ENCODE results near the gene ZNF541. TPM values are rescaled to one million over a fixed set of nuclear protein-coding genes. Genes with fewer than 3 reads are reported as not detected.
"Not testable (repeated sequence)": the region's sequence is repeated elsewhere in the genome, so short reads cannot be mapped to it uniquely, and the experiment has no call there.

The ZNF541 gene
- total RNA-seq, 4 donors from 2014 or later = 0.16 TPM; not detected in 3

GRCh38 chr19:47595944-47596343 lies 23.0 kb upstream of the ZNF541 start:
- H3K4me1 ChIP-seq = peaks cover 5 to 22% (median 18%) of the 10 kb centered on the region in 4 donors
- in situ Hi-C loops (cut with MboI; ENCODE audit: low pct_ligation_motif_present in 1 of 4, low pct_unique_long_range_greater_than_20kb in 1 of 4, low sequenced_read_pairs in 3 of 4) = no loop called here
- DNase-seq = no peak
- no peaks in the 10 kb centered on the region for H3K27me3 ChIP-seq
- no peak overlapping the region for H3K27ac ChIP-seq
- no peak overlapping the region for H3K4me3 ChIP-seq
- intact Hi-C loops (cut with DNase I; ENCODE audit: low total_unique reads) = loop anchor here (10.0 kb wide), 1 partner anchor 51 kb away; no protein-coding TSS in a partner anchor
- 63 to 68% methylated on average over 5 to 6 of the region's 6 CpGs for WGBS, 2 donors (ENCODE audit: low coverage in 1 of 2)
- TF ChIP-seq CTCF (IDR thresholded peaks at IDR 0.05) = no peak
- TF ChIP-seq POLR2A (IDR thresholded peaks at IDR 0.05) = no peak
- TF ChIP-seq POLR2AphosphoS5 (IDR thresholded peaks at IDR 0.05) = no peak
- no peak for TF ChIP-seq EP300 (IDR thresholded peaks at IDR 0.05; ENCODE audit: low read depth)
- no peaks in the 10 kb centered on the region for H3K36me3 ChIP-seq
- no peaks in the 10 kb centered on the region for H3K9me3 ChIP-seq

GRCh38 chr19:47593860-47594259 lies 20.9 kb upstream of the ZNF541 start:
- no peak for TF ChIP-seq POLR2AphosphoS5 (IDR thresholded peaks at IDR 0.05)
- no peak for TF ChIP-seq EP300 (IDR thresholded peaks at IDR 0.05; ENCODE audit: low read depth)
- TF ChIP-seq POLR2A (IDR thresholded peaks at IDR 0.05) = no peak
- no peak for TF ChIP-seq CTCF (IDR thresholded peaks at IDR 0.05)

GRCh38 chr19:47589824-47590223 lies 16.9 kb upstream of the ZNF541 start:
- Histone ChIP-seq H3K27ac (no peak overlapping the region), H3K36me3 (no peaks in the 10 kb centered on the region), H3K9me3 (peaks cover 5 to 10% of the 10 kb centered on the region in 2 donors), H3K27me3 (no peaks in the 10 kb centered on the region), H3K4me1 (no peaks in the 10 kb centered on the region), H3K4me3 (no peak overlapping the region)
- no peak for TF ChIP-seq POLR2A (IDR thresholded peaks at IDR 0.05)
- TF ChIP-seq CTCF (IDR thresholded peaks at IDR 0.05) = no peak
- TF ChIP-seq EP300 (IDR thresholded peaks at IDR 0.05; ENCODE audit: low read depth) = no peak
- no peak for TF ChIP-seq POLR2AphosphoS5 (IDR thresholded peaks at IDR 0.05)
- intact Hi-C loops (cut with DNase I; ENCODE audit: low total_unique reads) = loop anchor here (10.0 kb wide), 1 partner anchor 45 kb away; no protein-coding TSS in a partner anchor
- WGBS, 2 donors (ENCODE audit: low coverage in 1 of 2) = 50 to 60% methylated on average over 7 of the region's 7 CpGs
- in situ Hi-C loops (cut with MboI; ENCODE audit: low pct_ligation_motif_present in 1 of 4, low pct_unique_long_range_greater_than_20kb in 1 of 4, low sequenced_read_pairs in 3 of 4) = no loop called here
- DNase-seq = no peak

More at GRCh38 chr19:47593860-47594259, 20.9 kb upstream of the ZNF541 start:
- WGBS, 2 donors (ENCODE audit: low coverage in 1 of 2) = 94 to 96% methylated on average over 4 to 6 of the region's 6 CpGs
- H3K9me3 ChIP-seq = no peaks in the 10 kb centered on the region
- no peaks in the 10 kb centered on the region for H3K36me3 ChIP-seq
- intact Hi-C loops (cut with DNase I; ENCODE audit: low total_unique reads) = loop anchor here (10.0 kb wide), 1 partner anchor 49 kb away; no protein-coding TSS in a partner anchor
- in situ Hi-C loops (cut with MboI; ENCODE audit: low pct_ligation_motif_present in 1 of 4, low pct_unique_long_range_greater_than_20kb in 1 of 4, low sequenced_read_pairs in 3 of 4) = no loop called here
- peaks cover 0 to 8% (median 6%) of the 10 kb centered on the region in 4 donors for H3K4me1 ChIP-seq
- H3K27me3 ChIP-seq = no peaks in the 10 kb centered on the region
- no peak for DNase-seq
- no peak overlapping the region for H3K27ac ChIP-seq
- H3K4me3 ChIP-seq = no peak overlapping the region

DNA sequence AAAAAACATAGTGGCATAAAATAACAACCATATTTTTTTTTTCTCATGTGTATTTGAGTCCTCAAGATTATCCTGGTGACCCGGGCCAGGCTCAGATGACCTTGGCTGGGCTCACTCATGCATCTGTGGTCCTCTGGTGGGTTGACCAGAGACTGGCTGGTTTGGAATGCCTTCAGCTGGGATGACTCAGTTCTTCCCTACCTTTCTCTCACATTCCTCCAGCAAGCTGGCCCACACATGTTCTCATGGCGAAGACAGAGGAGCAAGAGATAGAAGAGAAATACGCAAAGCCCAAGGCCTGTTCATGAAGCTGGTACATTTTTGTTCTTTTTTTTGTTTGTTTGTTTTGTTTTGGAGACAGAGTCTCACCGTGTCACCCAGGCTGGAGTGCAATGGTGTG lies 14.3 kb upstream of the ZNF541 start:
- DNase-seq = no peak
- Histone ChIP-seq H3K4me1 (no peaks in the 10 kb centered on the region), H3K4me3 (no peak overlapping the region), H3K36me3 (no peaks in the 10 kb centered on the region), H3K9me3 (peaks cover 5 to 10% of the 10 kb centered on the region in 2 donors), H3K27me3 (no peaks in the 10 kb centered on the region), H3K27ac (no peak overlapping the region)
- no peak for TF ChIP-seq EP300 (IDR thresholded peaks at IDR 0.05; ENCODE audit: low read depth)
- TF ChIP-seq CTCF (IDR thresholded peaks at IDR 0.05) = no peak
- TF ChIP-seq POLR2AphosphoS5 (IDR thresholded peaks at IDR 0.05) = no peak
- no peak for TF ChIP-seq POLR2A (IDR thresholded peaks at IDR 0.05)
- in situ Hi-C loops (cut with MboI; ENCODE audit: low pct_ligation_motif_present in 1 of 4, low pct_unique_long_range_greater_than_20kb in 1 of 4, low sequenced_read_pairs in 3 of 4) (no loop called here), intact Hi-C loops (cut with DNase I; ENCODE audit: low total_unique reads) (no loop called here)
- 89 to 100% methylated on average over 2 to 4 of the region's 4 CpGs for WGBS, 2 donors (ENCODE audit: low coverage in 1 of 2)

GRCh38 chr19:47583161-47583560 lies 10.2 kb upstream of the ZNF541 start:
- H3K4me1 ChIP-seq; in situ Hi-C loops (cut with MboI; ENCODE audit: low pct_ligation_motif_present in 1 of 4, low pct_unique_long_range_greater_than_20kb in 1 of 4, low sequenced_read_pairs in 3 of 4); H3K36me3 ChIP-seq; H3K27ac ChIP-seq; H3K4me3 ChIP-seq; H3K9me3 ChIP-seq; intact Hi-C loops (cut with DNase I; ENCODE audit: low total_unique reads); H3K27me3 ChIP-seq; DNase-seq: not testable (repeated sequence)
- WGBS, 2 donors (ENCODE audit: low coverage in 1 of 2) = 73 to 91% methylated on average over 1 of the region's 1 CpG

Data from transverse colon (tissue), 4 donors.